HL-60/S4 (cell line): ENCODE measurements around the gene SLC1A3.

Experiments
- in situ Hi-C: fragments of 300-500 bp; cut with MboI; formaldehyde crosslinking; loops from 2 replicates; pipeline ENCODE4 v1.14.3; 2022; ENCODE audit warnings: low sequenced_read_pairs

The SLC1A3 gene

GRCh38 chr5:36708996-36709395 lies 102.6 kb downstream of the SLC1A3 start:
- in situ Hi-C loops = no loop called here

- in situ Hi-C loops = no loop called here
Measured at GRCh38 chr5:36710039-36710438, 103.6 kb downstream of the SLC1A3 start.

GRCh38 chr5:36712706-36713105 lies 106.3 kb downstream of the SLC1A3 start:
- in situ Hi-C loops = no loop called here

DNA sequence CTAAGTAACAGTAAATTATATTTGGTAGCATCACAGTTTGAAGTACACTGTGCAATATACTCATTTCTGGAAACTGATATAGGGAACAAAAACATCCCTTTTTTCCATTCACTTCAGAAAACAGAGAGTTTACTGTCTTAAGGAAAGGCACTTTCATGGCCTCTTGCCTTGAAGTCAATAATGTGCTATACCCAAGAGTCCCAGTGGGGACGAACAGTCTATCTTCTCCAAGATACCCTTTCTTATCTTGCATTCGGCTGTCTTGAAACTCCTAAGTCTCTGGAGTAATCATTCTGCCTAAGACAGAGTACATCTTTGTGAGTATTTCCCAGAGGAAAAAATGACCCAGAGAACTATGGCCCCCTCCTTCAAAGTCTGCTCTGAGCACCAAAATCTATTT lies 107.1 kb downstream of the SLC1A3 start:
- in situ Hi-C loops = no loop called here

DNA sequence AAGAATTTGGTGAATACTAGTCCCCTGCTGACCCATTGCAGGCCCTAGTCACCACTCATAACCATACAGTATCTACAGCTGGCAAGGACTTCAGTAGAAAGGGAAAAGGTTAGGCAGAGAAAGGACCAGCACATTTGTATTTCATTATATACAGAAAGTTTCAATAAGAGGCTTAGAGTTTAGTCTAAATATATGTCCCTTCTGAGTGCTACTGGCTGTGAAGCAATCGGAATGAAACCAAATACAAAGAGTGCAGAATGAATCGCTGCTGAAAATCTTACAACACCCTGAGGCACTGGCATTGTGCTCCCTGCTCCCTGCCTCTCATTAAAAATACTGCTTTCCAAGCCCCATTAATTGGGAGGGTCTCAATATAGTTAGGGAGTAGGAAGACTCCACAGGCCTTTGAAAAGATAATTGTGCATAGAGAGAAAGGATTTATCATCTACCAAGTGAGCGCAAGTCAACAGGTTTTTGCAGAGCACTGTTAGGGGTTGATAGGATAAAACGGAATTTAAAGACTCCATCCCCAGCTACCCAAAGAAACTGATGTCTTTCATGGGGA lies 110.8 kb downstream of the SLC1A3 start:
- in situ Hi-C loops = no loop called here

- in situ Hi-C loops = no loop called here
Measured at GRCh38 chr5:36719282-36719681, 112.9 kb downstream of the SLC1A3 start.

DNA sequence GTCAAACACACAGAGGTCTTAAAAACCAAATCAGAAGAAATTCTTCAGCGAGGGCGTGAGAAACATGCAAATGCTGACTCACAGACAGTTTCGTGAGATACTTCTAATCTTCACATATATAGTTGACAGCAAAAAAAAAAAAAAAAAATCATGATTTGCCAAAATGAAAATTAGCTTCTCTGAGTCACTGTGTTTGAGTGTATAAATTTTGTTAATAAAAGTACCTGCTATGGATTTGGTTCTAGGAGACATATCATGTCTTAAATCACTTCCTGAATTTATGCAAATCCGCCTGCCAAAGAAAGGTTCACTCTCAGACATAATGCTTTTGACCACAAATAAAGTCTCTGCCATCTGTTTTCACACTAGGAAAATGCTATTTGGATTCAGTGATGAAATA lies 114.3 kb downstream of the SLC1A3 start:
- in situ Hi-C loops = no loop called here

DNA sequence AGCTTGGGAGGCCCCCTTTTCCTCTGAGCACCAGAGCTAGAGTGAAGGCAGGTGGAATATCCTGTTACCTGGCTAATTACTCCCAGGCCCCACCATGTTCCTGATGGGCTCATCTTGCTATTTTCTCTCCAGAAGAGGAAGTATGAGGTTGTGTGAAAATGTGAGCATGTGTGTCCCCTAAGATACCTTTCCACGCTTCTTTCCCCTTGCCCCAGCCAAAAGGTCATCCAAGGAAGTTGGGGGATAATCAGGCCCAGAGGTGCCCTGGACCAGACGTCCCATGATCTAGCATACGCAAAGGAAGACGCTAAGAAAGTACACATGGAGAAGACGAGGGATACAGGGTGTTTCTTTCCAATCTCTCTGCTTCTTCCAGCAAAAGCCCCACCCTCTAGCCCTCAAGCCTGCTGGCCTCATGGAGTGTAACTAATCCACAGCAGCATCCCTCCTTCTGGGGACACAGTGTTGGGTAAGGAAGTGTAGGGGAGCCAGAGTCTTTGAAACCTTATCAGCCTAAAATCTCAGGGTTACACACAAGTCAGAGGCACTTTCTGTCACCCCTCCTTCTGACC lies 115.3 kb downstream of the SLC1A3 start:
- in situ Hi-C loops = no loop called here

GRCh38 chr5:36722900-36723299 lies 116.5 kb downstream of the SLC1A3 start:
- in situ Hi-C loops = no loop called here

- in situ Hi-C loops = no loop called here
Measured at GRCh38 chr5:36723912-36724311, 117.5 kb downstream of the SLC1A3 start.

DNA sequence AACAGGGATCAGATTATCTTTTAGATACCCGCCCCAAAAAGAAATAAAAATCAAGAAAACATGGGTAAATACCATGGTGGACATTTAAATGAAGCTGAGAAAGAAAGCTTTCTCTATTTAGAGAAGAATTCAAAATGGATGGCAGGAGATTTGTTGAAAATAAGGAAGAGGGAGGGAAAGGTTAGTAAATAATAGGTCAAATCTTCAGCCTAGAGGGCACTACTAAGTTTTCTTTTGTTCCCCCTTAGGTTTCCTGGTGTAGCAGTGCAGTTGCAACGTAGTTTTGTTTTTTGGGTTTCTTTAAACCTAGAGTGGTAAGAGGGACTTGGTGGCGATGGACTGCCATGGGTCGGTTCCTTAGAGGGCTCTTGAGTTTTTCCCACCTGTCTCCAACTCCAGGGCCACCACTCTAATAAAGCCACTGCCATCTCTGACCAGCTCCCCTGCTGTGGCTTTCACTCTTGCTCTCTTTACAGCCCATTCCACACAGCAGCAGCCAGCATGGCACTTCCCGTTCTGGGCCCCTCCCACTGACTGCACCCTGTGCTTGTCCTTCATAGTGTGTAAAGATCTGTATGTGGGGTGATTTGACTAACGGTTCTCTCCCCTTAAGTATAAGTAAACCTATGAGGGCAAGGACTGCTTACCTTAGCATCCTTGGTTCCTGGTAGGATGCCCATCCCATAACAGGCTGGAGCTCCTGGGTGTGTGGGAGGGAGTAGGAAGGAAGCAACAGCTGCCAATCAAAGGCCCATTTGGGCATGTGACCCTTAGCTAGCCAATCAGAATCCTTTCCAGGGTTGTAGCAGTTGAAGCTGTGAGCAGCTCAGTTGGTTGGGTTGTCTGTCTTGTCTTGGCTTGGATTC lies 118.3 kb downstream of the SLC1A3 start:
- in situ Hi-C loops = loop anchor here (25.0 kb wide), 1 partner anchor 288 kb away; no protein-coding TSS in a partner anchor

DNA sequence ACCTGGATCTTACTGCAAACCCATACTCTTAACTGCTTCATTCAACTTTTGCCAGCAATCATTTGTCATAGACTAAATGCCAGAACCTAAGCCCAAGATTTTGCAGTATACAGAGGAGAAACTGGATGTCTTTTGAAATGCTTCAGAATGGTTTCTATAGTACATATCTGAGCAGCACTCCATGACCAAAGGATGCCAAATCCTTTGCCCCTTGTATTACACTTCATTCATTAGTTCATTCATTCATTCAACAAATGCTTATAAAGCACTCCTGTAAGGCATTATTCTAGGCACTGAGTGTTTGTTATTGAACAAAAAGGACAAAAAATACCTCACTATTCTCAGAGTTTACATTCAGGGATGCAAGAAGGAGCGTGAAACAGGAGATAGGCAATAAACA lies 119.9 kb downstream of the SLC1A3 start:
- in situ Hi-C loops = loop anchor here (25.0 kb wide), 1 partner anchor 286 kb away; no protein-coding TSS in a partner anchor

GRCh38 chr5:36726767-36727166 lies 120.4 kb downstream of the SLC1A3 start:
- in situ Hi-C loops = loop anchor here (25.0 kb wide), 1 partner anchor 286 kb away; no protein-coding TSS in a partner anchor

- in situ Hi-C loops = loop anchor here (25.0 kb wide), 1 partner anchor 283 kb away; no protein-coding TSS in a partner anchor
Measured at GRCh38 chr5:36728697-36729543, 122.5 kb downstream of the SLC1A3 start.

DNA sequence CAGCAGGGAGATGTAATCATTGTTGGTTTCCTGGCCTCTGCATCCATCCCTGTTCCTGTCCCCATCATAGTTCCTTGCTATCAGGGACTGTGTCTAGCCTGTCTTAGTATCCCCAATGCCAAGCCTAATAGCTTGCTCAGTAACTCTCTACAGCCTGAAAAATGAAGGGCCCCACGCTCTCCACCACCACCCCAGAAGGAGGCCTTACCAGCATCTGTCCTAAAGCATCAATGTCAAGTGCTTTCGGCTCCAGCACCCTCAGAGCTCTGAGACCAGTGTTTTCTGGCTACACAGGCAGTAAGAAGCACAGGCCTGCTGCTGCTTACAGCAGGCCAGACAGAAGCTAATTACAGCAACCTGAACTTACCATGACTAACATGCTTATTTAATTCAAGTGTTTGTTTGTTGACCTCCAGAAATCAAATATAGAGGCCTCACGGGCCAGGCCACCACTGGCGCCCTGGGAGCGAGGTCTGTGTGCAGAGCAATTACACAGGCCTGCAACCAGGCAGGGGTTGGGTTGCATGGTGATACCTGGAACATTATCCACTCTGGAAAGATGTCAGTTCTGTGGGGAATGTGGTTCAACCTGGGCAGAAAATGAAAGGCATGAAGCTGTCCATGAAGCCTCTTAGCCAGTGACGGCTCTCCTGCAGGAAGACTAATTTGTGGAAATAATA lies 124.3 kb downstream of the SLC1A3 start:
- in situ Hi-C loops = loop anchor here (25.0 kb wide), 1 partner anchor 282 kb away; no protein-coding TSS in a partner anchor

DNA sequence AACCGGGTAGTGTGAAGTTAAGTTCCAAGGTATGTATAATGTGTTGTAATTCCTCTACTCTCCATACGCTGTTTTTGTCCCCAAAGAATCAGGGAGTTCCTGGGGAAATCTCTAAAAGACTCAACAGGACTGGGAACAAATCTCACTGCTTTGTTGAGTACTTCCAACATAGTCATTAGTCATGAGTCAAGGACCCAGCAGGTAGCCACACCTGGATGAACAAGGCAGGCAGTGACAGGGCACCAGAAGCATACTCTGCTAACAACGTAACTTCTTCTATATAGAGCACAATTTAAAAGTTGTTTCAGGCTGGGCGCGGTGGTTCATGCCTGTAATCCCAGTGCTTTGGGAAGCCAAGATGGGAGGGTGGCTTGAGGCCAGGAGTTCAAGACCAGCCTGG lies 126.8 kb downstream of the SLC1A3 start:
- in situ Hi-C loops = loop anchor here (25.0 kb wide), 1 partner anchor 279 kb away; no protein-coding TSS in a partner anchor

- in situ Hi-C loops = loop anchor here (25.0 kb wide), 1 partner anchor 278 kb away; no protein-coding TSS in a partner anchor
Measured at GRCh38 chr5:36734422-36734821, 128.0 kb downstream of the SLC1A3 start.

DNA sequence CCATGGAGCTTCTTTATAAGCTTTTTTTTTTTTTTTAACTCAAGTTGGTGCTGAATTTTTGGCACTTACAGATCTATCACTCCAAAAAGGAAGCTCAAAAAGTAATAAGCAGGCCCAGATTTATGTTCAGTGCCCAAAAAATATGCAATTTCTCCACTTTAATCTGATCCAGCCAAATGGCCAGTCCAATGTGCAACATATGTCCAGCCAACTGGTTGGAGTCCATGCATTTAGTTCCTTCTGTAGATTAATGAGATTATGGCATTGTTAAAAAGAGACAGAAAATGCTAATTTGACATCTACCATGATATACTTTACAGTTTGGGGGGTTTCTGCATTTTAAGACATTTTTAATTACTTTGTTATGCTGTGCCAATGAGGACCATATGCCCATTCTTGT lies 129.5 kb downstream of the SLC1A3 start:
- in situ Hi-C loops = loop anchor here (25.0 kb wide), 1 partner anchor 276 kb away; no protein-coding TSS in a partner anchor
